ENCODE data around the gene PPP1R11. TPM values are rescaled to one million over a fixed set of nuclear protein-coding genes. Genes with fewer than 3 reads are reported as not detected.

The PPP1R11 gene
- total and polyA plus RNA-seq, 9 of the 15 experiments (the other 6 are each of a cell fraction or from before 2014, with no cell fraction given): 17.8 to 94.8 (median 44.6) TPM

DNA sequence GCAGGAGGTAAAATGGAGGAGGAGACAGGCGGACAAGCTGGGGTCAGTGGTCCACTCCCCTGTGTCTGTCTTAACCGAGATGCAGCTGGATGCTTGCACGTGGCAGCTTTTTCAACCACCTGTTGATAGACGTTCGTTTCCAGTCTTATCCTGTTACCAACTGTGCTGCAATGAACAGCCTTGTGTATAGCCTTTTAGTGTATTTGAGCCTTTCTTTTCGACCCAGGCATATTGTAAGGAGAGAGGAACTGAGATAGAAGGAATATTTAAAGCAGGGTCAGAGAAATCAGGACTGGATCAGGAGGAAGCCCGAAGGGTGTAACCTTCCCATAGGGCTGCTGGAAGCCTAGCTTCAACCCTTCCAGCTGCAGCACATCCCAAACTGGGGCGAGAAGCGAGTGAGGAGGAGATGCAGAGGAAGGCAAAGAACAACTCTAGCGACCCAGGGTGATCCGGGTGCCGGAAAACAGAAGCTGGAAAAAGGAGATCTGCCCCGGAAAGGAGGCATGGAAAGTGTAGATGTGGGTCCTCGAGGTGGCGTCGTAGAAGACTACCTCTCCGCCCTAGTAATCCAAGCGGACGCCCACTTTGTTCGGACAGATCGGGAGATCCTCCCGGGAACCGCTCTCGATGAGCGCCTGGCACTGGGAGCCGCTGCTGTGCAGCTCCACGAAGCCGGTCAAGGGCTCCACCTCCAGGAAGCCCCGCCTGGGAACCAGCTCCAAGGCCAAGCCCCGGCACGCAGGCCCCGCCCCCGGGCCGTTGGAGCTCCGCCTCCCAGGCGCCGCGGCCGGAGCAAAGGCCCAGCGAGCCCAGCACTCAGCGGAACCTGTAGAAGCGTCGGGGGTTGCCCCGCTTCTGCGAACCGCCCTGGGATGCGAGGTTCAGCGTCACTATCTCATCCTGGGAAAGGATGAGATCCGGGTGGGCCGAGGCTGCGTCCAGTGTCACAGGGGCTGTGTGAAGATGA lies 34.7 kb downstream of the PPP1R11 start (continued):
- TF ChIP-seq, protein P1, sequence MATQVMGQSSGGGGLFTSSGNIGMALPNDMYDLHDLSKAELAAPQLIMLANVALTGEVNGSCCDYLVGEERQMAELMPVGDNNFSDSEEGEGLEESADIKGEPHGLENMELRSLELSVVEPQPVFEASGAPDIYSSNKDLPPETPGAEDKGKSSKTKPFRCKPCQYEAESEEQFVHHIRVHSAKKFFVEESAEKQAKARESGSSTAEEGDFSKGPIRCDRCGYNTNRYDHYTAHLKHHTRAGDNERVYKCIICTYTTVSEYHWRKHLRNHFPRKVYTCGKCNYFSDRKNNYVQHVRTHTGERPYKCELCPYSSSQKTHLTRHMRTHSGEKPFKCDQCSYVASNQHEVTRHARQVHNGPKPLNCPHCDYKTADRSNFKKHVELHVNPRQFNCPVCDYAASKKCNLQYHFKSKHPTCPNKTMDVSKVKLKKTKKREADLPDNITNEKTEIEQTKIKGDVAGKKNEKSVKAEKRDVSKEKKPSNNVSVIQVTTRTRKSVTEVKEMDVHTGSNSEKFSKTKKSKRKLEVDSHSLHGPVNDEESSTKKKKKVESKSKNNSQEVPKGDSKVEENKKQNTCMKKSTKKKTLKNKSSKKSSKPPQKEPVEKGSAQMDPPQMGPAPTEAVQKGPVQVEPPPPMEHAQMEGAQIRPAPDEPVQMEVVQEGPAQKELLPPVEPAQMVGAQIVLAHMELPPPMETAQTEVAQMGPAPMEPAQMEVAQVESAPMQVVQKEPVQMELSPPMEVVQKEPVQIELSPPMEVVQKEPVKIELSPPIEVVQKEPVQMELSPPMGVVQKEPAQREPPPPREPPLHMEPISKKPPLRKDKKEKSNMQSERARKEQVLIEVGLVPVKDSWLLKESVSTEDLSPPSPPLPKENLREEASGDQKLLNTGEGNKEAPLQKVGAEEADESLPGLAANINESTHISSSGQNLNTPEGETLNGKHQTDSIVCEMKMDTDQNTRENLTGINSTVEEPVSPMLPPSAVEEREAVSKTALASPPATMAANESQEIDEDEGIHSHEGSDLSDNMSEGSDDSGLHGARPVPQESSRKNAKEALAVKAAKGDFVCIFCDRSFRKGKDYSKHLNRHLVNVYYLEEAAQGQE (IDR thresholded peaks at IDR 0.05; ENCODE audit: borderline replicate concordance): no peak; the same call in 1 of the 2 replicates
- TF ChIP-seq, protein P1 (CRISPR knock-in tag; IDR thresholded peaks at IDR 0.05; ENCODE audit: low read depth): no peak
- TF ChIP-seq ZNF785 (CRISPR knock-in tag; IDR thresholded peaks at IDR 0.05) (no peak), ZNF436 (CRISPR knock-in tag; IDR thresholded peaks at IDR 0.05) (no peak), LEF1 (IDR thresholded peaks at IDR 0.05) (no peak), HIVEP1 (CRISPR knock-in tag; IDR thresholded peaks at IDR 0.05) (no peak), MYBL2 (IDR thresholded peaks at IDR 0.05; ENCODE audit: low read depth) (no peak), MYBL2 (CRISPR knock-in tag; IDR thresholded peaks at IDR 0.05; ENCODE audit: borderline replicate concordance) (no peak), KHSRP (IDR thresholded peaks at IDR 0.05) (no peak), ZNF511 (CRISPR knock-in tag; IDR thresholded peaks at IDR 0.05) (peak; percentile 67; the same call in 1 of the 2 replicates), ZC3H11A (IDR thresholded peaks at IDR 0.05; ENCODE audit: low read depth, low read length) (no peak)
- TF ChIP-seq, protein P2, sequence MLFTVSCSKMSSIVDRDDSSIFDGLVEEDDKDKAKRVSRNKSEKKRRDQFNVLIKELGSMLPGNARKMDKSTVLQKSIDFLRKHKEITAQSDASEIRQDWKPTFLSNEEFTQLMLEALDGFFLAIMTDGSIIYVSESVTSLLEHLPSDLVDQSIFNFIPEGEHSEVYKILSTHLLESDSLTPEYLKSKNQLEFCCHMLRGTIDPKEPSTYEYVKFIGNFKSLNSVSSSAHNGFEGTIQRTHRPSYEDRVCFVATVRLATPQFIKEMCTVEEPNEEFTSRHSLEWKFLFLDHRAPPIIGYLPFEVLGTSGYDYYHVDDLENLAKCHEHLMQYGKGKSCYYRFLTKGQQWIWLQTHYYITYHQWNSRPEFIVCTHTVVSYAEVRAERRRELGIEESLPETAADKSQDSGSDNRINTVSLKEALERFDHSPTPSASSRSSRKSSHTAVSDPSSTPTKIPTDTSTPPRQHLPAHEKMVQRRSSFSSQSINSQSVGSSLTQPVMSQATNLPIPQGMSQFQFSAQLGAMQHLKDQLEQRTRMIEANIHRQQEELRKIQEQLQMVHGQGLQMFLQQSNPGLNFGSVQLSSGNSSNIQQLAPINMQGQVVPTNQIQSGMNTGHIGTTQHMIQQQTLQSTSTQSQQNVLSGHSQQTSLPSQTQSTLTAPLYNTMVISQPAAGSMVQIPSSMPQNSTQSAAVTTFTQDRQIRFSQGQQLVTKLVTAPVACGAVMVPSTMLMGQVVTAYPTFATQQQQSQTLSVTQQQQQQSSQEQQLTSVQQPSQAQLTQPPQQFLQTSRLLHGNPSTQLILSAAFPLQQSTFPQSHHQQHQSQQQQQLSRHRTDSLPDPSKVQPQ (CRISPR knock-in tag; IDR thresholded peaks at IDR 0.05; ENCODE audit: borderline replicate concordance): no peak
